Measurements from ENCODE around the gene TCF23. TPM values are rescaled to one million over a fixed set of nuclear protein-coding genes. Genes with fewer than 3 reads are reported as not detected.

Gene TCF23
- total and polyA plus RNA-seq, 2 experiments from 2014 or later: 0.03 to 0.07 TPM

GRCh38 chr2:27123302-27124150 lies 25.3 kb upstream of the TCF23 start, which contains the start of gene ABHD1:
TSS of gene ABHD1 (plus strand) at chr2:27123815. CDS start at chr2:27123949, 134 bp downstream.
- no peaks in the 10 kb centered on the region for H3K36me3 ChIP-seq (ENCODE audit: insufficient read depth)
- peak within 1 kb of the TSS; percentile 98 for H2AFZ ChIP-seq
- H3K36me3 Mint-ChIP-seq (ENCODE audit: low read depth): no peaks in the 10 kb centered on the region; the same call in 2 of the 3 replicates
- peaks cover 45% of the 10 kb centered on the region for H3K27me3 Mint-ChIP-seq (ENCODE audit: insufficient read depth, low read depth, poor library complexity)
- ATAC-seq (peak; percentile 90), DNase-seq (ENCODE audit: low spot score) (peak; percentile 69)
- H3K79me2 ChIP-seq (replicated peaks; ENCODE audit: insufficient read depth): no peaks in the 10 kb centered on the region
- H3K4me3 Mint-ChIP-seq: peak within 1 kb of the TSS; percentile 85
- no peaks in the 10 kb centered on the region for H4K20me1 ChIP-seq (replicated peaks; ENCODE audit: insufficient read depth)
- H3K4me1 Mint-ChIP-seq: peaks cover 16% of the 10 kb centered on the region
- H3F3A ChIP-seq (replicated peaks; ENCODE audit: low read depth): peaks cover 3% of the 10 kb centered on the region; the same call in 1 of the 2 replicates
- TF ChIP-seq CTCF (conservative IDR thresholded peaks at IDR 0.05; ENCODE audit: low read depth in 2 of 2) (peak in 1 of 2 experiments; percentile 21; a peak in 1 of 4 replicates), ZNF331 (CRISPR knock-in tag; IDR thresholded peaks at IDR 0.05; ENCODE audit: low read depth) (no peak), STAT1 (IDR thresholded peaks at IDR 0.05; ENCODE audit: unreplicated experiment) (no peak), NANOG (IDR thresholded peaks at IDR 0.05; ENCODE audit: borderline replicate concordance) (no peak), JUNB (IDR thresholded peaks at IDR 0.05; ENCODE audit: unreplicated experiment) (no peak), POLR2AphosphoS5 (IDR thresholded peaks at IDR 0.05; ENCODE audit: low read depth) (peak; percentile 84)
- peak within 1 kb of the TSS; percentile 70 for H3K4me3 ChIP-seq
- H3K27me3 ChIP-seq (ENCODE audit: insufficient read depth): peaks cover 56% of the 10 kb centered on the region
- H3K27ac ChIP-seq (ENCODE audit: low read depth): no peak within 1 kb of the TSS
- no peaks in the 10 kb centered on the region for H3K9me3 Mint-ChIP-seq
- H3K4me2 ChIP-seq: peak within 1 kb of the TSS; percentile 90
- no peaks in the 10 kb centered on the region for H3K9me2 ChIP-seq (ENCODE audit: insufficient read depth)
- no peak within 1 kb of the TSS for H3K27ac Mint-ChIP-seq
- H3K4me1 ChIP-seq (ENCODE audit: insufficient read depth): peaks cover 14% of the 10 kb centered on the region

- H3K36me3 Mint-ChIP-seq (ENCODE audit: low read depth): peaks cover 1% of the 10 kb centered on the region; the same call in 2 of the 3 replicates
- no peak for DNase-seq (ENCODE audit: low spot score)
- Histone ChIP-seq H3K4me3 (no peak overlapping the region), H2AFZ (no peak overlapping the region), H3F3A (replicated peaks; ENCODE audit: low read depth) (no peaks in the 10 kb centered on the region; the same call in 1 of the 2 replicates), H3K36me3 (ENCODE audit: insufficient read depth) (no peaks in the 10 kb centered on the region), H3K4me1 (ENCODE audit: insufficient read depth) (peaks cover 9% of the 10 kb centered on the region; the same call in 1 of the 2 replicates), H3K9me2 (ENCODE audit: insufficient read depth) (no peaks in the 10 kb centered on the region), H3K4me2 (no peak overlapping the region), H4K20me1 (replicated peaks; ENCODE audit: insufficient read depth) (no peaks in the 10 kb centered on the region; the same call in 1 of the 2 replicates), H3K79me2 (replicated peaks; ENCODE audit: insufficient read depth) (no peaks in the 10 kb centered on the region), H3K27ac (ENCODE audit: low read depth) (no peak overlapping the region), H3K27me3 (ENCODE audit: insufficient read depth) (peaks cover 40% of the 10 kb centered on the region)
- H3K27me3 Mint-ChIP-seq (ENCODE audit: insufficient read depth, low read depth, poor library complexity): peaks cover 32% of the 10 kb centered on the region
- no peak overlapping the region for H3K27ac Mint-ChIP-seq
- H3K4me1 Mint-ChIP-seq: peaks cover 14% of the 10 kb centered on the region
- H3K9me3 Mint-ChIP-seq: no peaks in the 10 kb centered on the region
- H3K4me3 Mint-ChIP-seq: no peak overlapping the region
- no peak for ATAC-seq
- TF ChIP-seq EZH2 (IDR thresholded peaks at IDR 0.05; ENCODE audit: low read depth, unreplicated experiment) (no peak), STAT1 (IDR thresholded peaks at IDR 0.05; ENCODE audit: unreplicated experiment) (no peak), CTCF (conservative IDR thresholded peaks at IDR 0.05; ENCODE audit: low read depth in 2 of 2) (no peak), REST (IDR thresholded peaks at IDR 0.05; ENCODE audit: unreplicated experiment) (no peak)
These were observed 23.7 kb upstream of the TCF23 start for GRCh38 chr2:27125104-27125503.
